Testis (tissue), 3 donors: ENCODE data around the gene HCK. TPM values are rescaled to one million over a fixed set of nuclear protein-coding genes. Genes with fewer than 3 reads are reported as not detected.

Experiments used
- DNase-seq: peaks from one replicate; pipeline ENCODE4 v3.0.0-alpha.2; 2019
- H3K27ac ChIP-seq, 2 donors: fragments of 200-600 bp; sonication (generic); one replicate each; pipeline ENCODE4 v1.5.1; 2019
- H3K27me3 ChIP-seq: fragments of 200-600 bp; sonication (generic); one replicate; pipeline ENCODE4 v1.5.1; 2019
- H3K36me3 ChIP-seq: fragments of 200-600 bp; sonication (generic); one replicate; pipeline ENCODE4 v1.5.1; 2017; ENCODE audit warnings: low read depth; ENCODE audit errors: missing control alignments
- H3K4me1 ChIP-seq: fragments of 200-600 bp; sonication (generic); one replicate; pipeline ENCODE4 v1.5.1; 2019
- H3K4me3 ChIP-seq, 2 donors: fragments of 200-600 bp; sonication (generic); one replicate each; pipeline ENCODE4 v1.5.1; 2017 to 2019
- H3K9me3 ChIP-seq: fragments of 200-600 bp; sonication (generic); one replicate; pipeline ENCODE4 v1.5.1; 2017
- CTCF ChIP-seq, 3 experiments: fragments of 450-650 bp in 2 of 3; fragments of 200-600 bp in 1 of 3; sonication (generic) in 1 of 3; IDR thresholded peaks; one replicate each; pipeline ENCODE4 v1.5.1; 2016 to 2019; ENCODE audit warnings: antibody characterized with exemption in 3 of 3, mild to moderate bottlenecking in 2 of 3, moderate library complexity in 1 of 3
- POLR2A ChIP-seq: fragments of 450-650 bp; IDR thresholded peaks from one replicate; pipeline ENCODE4 v1.6.1; 2017; ENCODE audit warnings: antibody characterized with exemption, mild to moderate bottlenecking, moderate library complexity
- WGBS, 2 donors: methylation state at CpG; one replicate each; pipeline ENCODE4 v1.1.5; 2018; 5-methylcytosine and 5-hydroxymethylcytosine counted together
- intact Hi-C: fragments of 100-400 bp; cut with DNase I; formaldehyde crosslinking; loops from one replicate; pipeline ENCODE4 v1.15.1; 2023; ENCODE audit warnings: low total_unique reads
- polyA plus RNA-seq: library from polyadenylated mRNA; stranded (reverse); fragments of 350-450 nt; fragmentation: Illumina TruSeq; extraction: RNeasy Lipid Tissue Mini Kit (QIAGEN cat#74804); gene quantifications from one replicate; pipeline ENCODE4 v1.2.3, GENCODE V29; 2014; ENCODE audit warnings: low read depth, low replicate concordance; ENCODE audit not compliant: insufficient read depth
- small RNA-seq, 2 donors: library from RNA; depleted of rRNA; stranded (forward); fragments of <200 nt; gene quantifications; one replicate each; pipeline ENCODE3, GENCODE V24; 2016
- total RNA-seq, 2 donors: library from RNA; depleted of rRNA; stranded (reverse); fragments of >200 nt; gene quantifications; one replicate each; pipeline ENCODE4 v1.2.3, GENCODE V29; 2016

HCK gene
- total and polyA plus RNA-seq, 3 donors from 2014 or later: 1.3 to 8.9 (median 4.5) TPM

GRCh38 chr20:32149566-32150170 lies 97.6 kb downstream of the HCK start:
- H3K27me3 ChIP-seq: no peaks in the 10 kb centered on the region
- no peak for DNase-seq
- no peak overlapping the region for H3K4me3 ChIP-seq
- no peaks in the 10 kb centered on the region for H3K9me3 ChIP-seq
- H3K4me1 ChIP-seq: peaks cover under 1% of the 10 kb centered on the region
- no peaks in the 10 kb centered on the region for H3K36me3 ChIP-seq
- no peak overlapping the region for H3K27ac ChIP-seq
- 84% methylated on average over 8 of the region's 8 CpGs; no CpG with 5 or more reads in 1 of the 2 donors for WGBS, 2 donors
- intact Hi-C loops: no loop called here
- TF ChIP-seq CTCF (IDR thresholded peaks at IDR 0.05) (no peak), POLR2A (no peak)

GRCh38 chr20:32150291-32150848 lies 98.3 kb downstream of the HCK start:
- TF ChIP-seq POLR2A (no peak), CTCF (IDR thresholded peaks at IDR 0.05) (no peak)
- Histone ChIP-seq H3K4me1 (peaks cover 8% of the 10 kb centered on the region), H3K27me3 (no peaks in the 10 kb centered on the region), H3K9me3 (no peaks in the 10 kb centered on the region), H3K27ac (no peak overlapping the region), H3K36me3 (no peaks in the 10 kb centered on the region), H3K4me3 (no peak overlapping the region)
- 91 to 94% methylated on average over 10 of the region's 10 CpGs for WGBS, 2 donors
- intact Hi-C loops: no loop called here
- no peak for DNase-seq

Small RNAs within 50 kb of the gene (small RNA-seq; reads per million reads assigned to genes)
- 1.2 to 2.1 reads per million in 2 donors for gene RNA5SP481
- gene RNA5SP482: 0.27 to 0.38 reads per million in 2 donors

Other genes starting within 250 kb of the HCK start
- gene MYLK2, start 232.9 kb upstream of the HCK start, total RNA-seq: 1 to 10 TPM; 1.2 to 1.3 TPM
- gene MYLK2, start 232.9 kb upstream of the HCK start, polyA plus RNA-seq: 1.6 TPM
- 1 to 10 TPM; 4.3 to 4.4 TPM for gene FOXS1, start 206.6 kb upstream of the HCK start, total RNA-seq
- 10.0 TPM for gene FOXS1, start 206.6 kb upstream of the HCK start, polyA plus RNA-seq
- 100 to 1,000 TPM; 175 to 274 TPM for gene DUSP15, start 181.7 kb upstream of the HCK start, total RNA-seq
- gene DUSP15, start 181.7 kb upstream of the HCK start, polyA plus RNA-seq: 182 TPM
- gene TTLL9, start 181.6 kb upstream of the HCK start, total RNA-seq: 10 to 100 TPM in 1 of 2 donors, 1 to 10 TPM in 1; 8.7 to 19.1 TPM
- gene TTLL9, start 181.6 kb upstream of the HCK start, polyA plus RNA-seq: 32.7 TPM
- gene PDRG1, start 100.2 kb upstream of the HCK start, total RNA-seq: 10 to 100 TPM; 27.0 to 37.5 TPM
- 70.1 TPM for gene PDRG1, start 100.2 kb upstream of the HCK start, polyA plus RNA-seq
- under 1 TPM; 0.25 to 0.39 TPM for gene XKR7, start 84.1 kb upstream of the HCK start, total RNA-seq
- gene XKR7, start 84.1 kb upstream of the HCK start, polyA plus RNA-seq: 0.96 TPM
- 1 to 10 TPM; 2.7 to 3.0 TPM for gene CCM2L, start 41.8 kb upstream of the HCK start, total RNA-seq
- gene CCM2L, start 41.8 kb upstream of the HCK start, polyA plus RNA-seq: 3.5 TPM
- 10 to 100 TPM; 54.3 to 55.8 TPM for gene TM9SF4, start 57.5 kb downstream of the HCK start, total RNA-seq
- gene TM9SF4, start 57.5 kb downstream of the HCK start, polyA plus RNA-seq: 53.2 TPM
- 10 to 100 TPM; 30.5 to 36.8 TPM for gene PLAGL2, start 155.5 kb downstream of the HCK start, total RNA-seq
- gene PLAGL2, start 155.5 kb downstream of the HCK start, polyA plus RNA-seq: 33.5 TPM
- 10 to 100 TPM; 46.6 to 54.2 TPM for gene POFUT1, start 155.6 kb downstream of the HCK start, total RNA-seq
- 31.0 TPM for gene POFUT1, start 155.6 kb downstream of the HCK start, polyA plus RNA-seq
- 10 to 100 TPM; 33.1 to 41.2 TPM for gene KIF3B, start 225.4 kb downstream of the HCK start, total RNA-seq
- gene KIF3B, start 225.4 kb downstream of the HCK start, polyA plus RNA-seq: 55.6 TPM